ENCODE measurements around the gene MARCHF3.
"Not testable (repeated sequence)": the region's sequence is repeated elsewhere in the genome, so short reads cannot be mapped to it uniquely, and the experiment has no call there.

Gene MARCHF3

GRCh38 chr5:127011153-127011552 lies 19.2 kb downstream of the MARCHF3 start:
- no peak for DNase-seq

- DNase-seq = no peak
Measured at GRCh38 chr5:127010362-127010761, 20.0 kb downstream of the MARCHF3 start.

- DNase-seq = no peak
Measured at GRCh38 chr5:127009784-127010183, 20.6 kb downstream of the MARCHF3 start.

- DNase-seq = no peak
Measured at GRCh38 chr5:127008300-127008975, 21.9 kb downstream of the MARCHF3 start.

GRCh38 chr5:127007522-127007921 lies 22.8 kb downstream of the MARCHF3 start:
- DNase-seq = no peak

GRCh38 chr5:127006744-127007143 lies 23.6 kb downstream of the MARCHF3 start:
- DNase-seq = no peak

GRCh38 chr5:127005282-127005681 lies 25.1 kb downstream of the MARCHF3 start:
- not testable (repeated sequence) for DNase-seq

GRCh38 chr5:127004721-127005120 lies 25.6 kb downstream of the MARCHF3 start:
- DNase-seq = no peak

GRCh38 chr5:127003798-127004495 lies 26.4 kb downstream of the MARCHF3 start:
- DNase-seq = no peak

- no peak for DNase-seq
Measured at GRCh38 chr5:127002390-127002789, 28.0 kb downstream of the MARCHF3 start.

- no peak for DNase-seq
Measured at GRCh38 chr5:127001621-127002296, 28.6 kb downstream of the MARCHF3 start.

GRCh38 chr5:126998895-126999570 lies 31.3 kb downstream of the MARCHF3 start:
- DNase-seq = no peak

GRCh38 chr5:126998201-126998631 lies 32.1 kb downstream of the MARCHF3 start:
- DNase-seq = no peak

GRCh38 chr5:126995689-126996088 lies 34.7 kb downstream of the MARCHF3 start:
- no peak for DNase-seq

- no peak for DNase-seq
Measured at GRCh38 chr5:126995039-126995438, 35.3 kb downstream of the MARCHF3 start.

GRCh38 chr5:126994485-126994884 lies 35.9 kb downstream of the MARCHF3 start:
- DNase-seq = no peak

- no peak for DNase-seq
Measured at GRCh38 chr5:126988021-126988569, 42.3 kb downstream of the MARCHF3 start.

GRCh38 chr5:126987271-126987899 lies 43.0 kb downstream of the MARCHF3 start:
- no peak for DNase-seq

GRCh38 chr5:126984632-126985031 lies 45.7 kb downstream of the MARCHF3 start:
- no peak for DNase-seq

- no peak for DNase-seq
Measured at GRCh38 chr5:126983874-126984266, 46.5 kb downstream of the MARCHF3 start.

- no peak for DNase-seq
Measured at GRCh38 chr5:126982926-126983873, 47.2 kb downstream of the MARCHF3 start.

All from GOT3 (cell line).